HepG2 (cell line): ENCODE measurements around the gene ZNF608. TPM values are rescaled to one million over a fixed set of nuclear protein-coding genes. Genes with fewer than 3 reads are reported as not detected.

Source experiments
- ATAC-seq: fragments of 200-7000 bp; cut with Tn5 transposase; 3 replicates; pipeline ENCODE4 v1.9.1; 2020; ENCODE audit warnings: mild to moderate bottlenecking, moderate library complexity
- BruUV-seq: library from RNA; stranded (reverse); fragments of 400-500 nt; replicated peaks from 2 replicates; lab custom pipeline; 2021; lab: Mats Ljungman, UMichigan
- CTCF ChIA-PET: fragments of 300-600 bp; formaldehyde crosslinking; extraction: SDS; loops from one replicate; lab custom pipeline; 2021; ENCODE audit warnings: low total read pairs, inconsistent platforms, low intra/inter-chr PET ratio; lab: Yijun Ruan, JAX
- POLR2A ChIA-PET: fragments of 350-600 bp; sonication (Branson Sonifier 250); formaldehyde crosslinking; loops from one replicate; lab custom pipeline; 2020; ENCODE audit warnings: antibody characterized with exemption, inconsistent platforms; lab: Yijun Ruan, JAX
- DNase-seq: peaks from one replicate; pipeline ENCODE4 v3.0.0-alpha.2; 2015; ENCODE audit warnings: low spot score
- FAIRE-seq: peaks from 3 replicates; lab custom pipeline; 2011; peaks lifted over from hg19 to GRCh38; lab: Jason Lieb, UNC
- H2AFZ ChIP-seq: one replicate; pipeline ENCODE4 v1.6.1; 2011; ENCODE audit warnings: low read length, inconsistent platforms
- H3K27ac ChIP-seq: fragments of 300-600 bp; 3 replicates; pipeline ENCODE4 v1.8.0; 2011; ENCODE audit warnings: mixed run types, mild to moderate bottlenecking, mixed read lengths, low read length, inconsistent platforms; ENCODE audit not compliant: insufficient read depth; ENCODE audit errors: extremely low read length
- H3K27me3 ChIP-seq, 2 experiments: fragments of 200-600 bp in 1 of 2; 2 replicates in 1 of 2; 3 replicates in 1 of 2; pipeline versions ENCODE4 v1.6.0 to v1.8.0; 2011; ENCODE audit warnings: low read length in 2 of 2, mild to moderate bottlenecking in 2 of 2, moderate library complexity in 2 of 2, inconsistent platforms in 1 of 2; ENCODE audit not compliant: insufficient read depth in 2 of 2, control insufficient read depth in 1 of 2
- H3K36me3 ChIP-seq, 2 experiments: fragments of 200-600 bp in 1 of 2; replicated peaks in 1 of 2; 2 replicates in 1 of 2; 3 replicates in 1 of 2; pipeline versions ENCODE4 v1.5.1 to v1.8.0; 2011; ENCODE audit warnings: low read length in 2 of 2, inconsistent platforms in 1 of 2; ENCODE audit not compliant: insufficient read depth in 2 of 2, control insufficient read depth in 1 of 2
- H3K4me1 ChIP-seq: 2 replicates; pipeline ENCODE4 v1.5.1; 2012; ENCODE audit warnings: low read length, inconsistent platforms; ENCODE audit not compliant: insufficient read depth
- H3K4me2 ChIP-seq: 2 replicates; pipeline ENCODE4 v1.6.0; 2011; ENCODE audit warnings: low read depth, low read length, inconsistent platforms
- H3K4me3 ChIP-seq, 3 experiments: fragments of 200-600 bp in 1 of 3; sonication (generic), shearing (Covaris generic) in 1 of 3; replicated peaks in 1 of 3; 2 replicates each; pipeline ENCODE4 v1.5.1; 2011 to 2016; ENCODE audit warnings: low read length in 3 of 3, inconsistent platforms in 2 of 3, low read depth in 2 of 3, mild to moderate bottlenecking in 2 of 3, control low read depth in 1 of 3, mixed read lengths in 1 of 3; ENCODE audit not compliant: insufficient read depth in 1 of 3
- H3K79me2 ChIP-seq: one replicate; pipeline ENCODE4 v1.6.1; 2011; ENCODE audit warnings: low read length, inconsistent platforms; ENCODE audit not compliant: insufficient read depth
- H3K9ac ChIP-seq: 2 replicates; pipeline ENCODE4 v1.6.0; 2011; ENCODE audit warnings: mild to moderate bottlenecking, low read depth, low read length, inconsistent platforms; ENCODE audit not compliant: insufficient read depth
- H3K9me3 ChIP-seq: 2 replicates; pipeline ENCODE4 v1.5.1; 2012; ENCODE audit warnings: mild to moderate bottlenecking, low read length
- H4K20me1 ChIP-seq: 2 replicates; pipeline ENCODE4 v1.6.0; 2011; ENCODE audit warnings: inconsistent platforms, mild to moderate bottlenecking, low read length, moderate library complexity; ENCODE audit not compliant: insufficient read depth
- ARNTL ChIP-seq: sonication (generic); formaldehyde crosslinking; IDR thresholded peaks from 2 replicates; pipeline ENCODE4 v1.4.0; 2020; ENCODE audit warnings: mild to moderate bottlenecking, missing genetic modification reagents
- DNMT1 ChIP-seq: sonication (generic); formaldehyde crosslinking; IDR thresholded peaks from 2 replicates; pipeline ENCODE4 v1.5.1; 2020; ENCODE audit warnings: mild to moderate bottlenecking, missing genetic modification reagents
- EEA1 ChIP-seq: sonication (generic); formaldehyde crosslinking; IDR thresholded peaks from 2 replicates; pipeline ENCODE4 v1.5.1; 2020; ENCODE audit warnings: mild to moderate bottlenecking, missing genetic modification reagents, borderline replicate concordance
- ELF4 ChIP-seq: sonication (generic); formaldehyde crosslinking; IDR thresholded peaks from 2 replicates; pipeline ENCODE4 v1.5.0; 2020; ENCODE audit warnings: missing genetic modification reagents, mild to moderate bottlenecking, moderate library complexity, borderline replicate concordance
- EZH2 ChIP-seq: conservative IDR thresholded peaks from 2 replicates; pipeline ENCODE4 v1.6.1; 2012; ENCODE audit warnings: mild to moderate bottlenecking, low read depth, low read length, moderate library complexity
- FOSL2 ChIP-seq: sonication (generic); formaldehyde crosslinking; IDR thresholded peaks from 2 replicates; pipeline ENCODE4 v1.4.0; 2020; ENCODE audit warnings: missing genetic modification reagents
- FOXC1 ChIP-seq: sonication (generic); formaldehyde crosslinking; IDR thresholded peaks from 2 replicates; pipeline ENCODE4 v1.8.0; 2022; ENCODE audit warnings: mild to moderate bottlenecking, missing genetic modification reagents, borderline replicate concordance
- GABPA ChIP-seq, 2 experiments: IDR thresholded peaks; 2 replicates each; pipeline ENCODE4 v1.6.1; 2011 to 2016; ENCODE audit warnings: low read depth in 2 of 2, low read length in 1 of 2, missing biosample characterization in 1 of 2, missing genetic modification characterization in 1 of 2
- GTF2F1 ChIP-seq: fragments of 150-350 bp; IDR thresholded peaks from 2 replicates; pipeline ENCODE4 v1.6.1; 2014; ENCODE audit warnings: low read length
- LCORL ChIP-seq, 2 experiments: fragments of 450-650 bp in 1 of 2; sonication (generic) in 1 of 2; formaldehyde crosslinking in 1 of 2; IDR thresholded peaks; 2 replicates each; pipeline versions ENCODE4 v1.5.0 to v1.6.1; 2017 to 2020; ENCODE audit warnings: antibody characterized with exemption in 1 of 2, missing genetic modification reagents in 1 of 2
- MYC ChIP-seq: sonication (generic); formaldehyde crosslinking; IDR thresholded peaks from 2 replicates; pipeline ENCODE4 v1.9.0; 2021; ENCODE audit warnings: missing genetic modification reagents, borderline replicate concordance
- SETDB1 ChIP-seq: sonication (generic); formaldehyde crosslinking; IDR thresholded peaks from 2 replicates; pipeline ENCODE4 v1.5.1; 2020; ENCODE audit warnings: missing genetic modification reagents, mild to moderate bottlenecking, borderline replicate concordance
- SIX4 ChIP-seq: sonication (generic); formaldehyde crosslinking; IDR thresholded peaks from 2 replicates; pipeline ENCODE4 v1.4.0; 2020; ENCODE audit warnings: missing genetic modification reagents
- SMYD3 ChIP-seq: sonication (generic); formaldehyde crosslinking; IDR thresholded peaks from 2 replicates; pipeline ENCODE4 v1.8.1; 2023; ENCODE audit warnings: mild to moderate bottlenecking, missing genetic modification reagents
- SNAPC2 ChIP-seq: sonication (generic); formaldehyde crosslinking; IDR thresholded peaks from 2 replicates; pipeline ENCODE4 v1.8.1; 2022; ENCODE audit warnings: mild to moderate bottlenecking, missing genetic modification reagents
- ZFP90 ChIP-seq: sonication (generic); formaldehyde crosslinking; IDR thresholded peaks from 2 replicates; pipeline ENCODE4 v1.8.0; 2022; ENCODE audit warnings: missing genetic modification reagents, mild to moderate bottlenecking, inconsistent platforms, borderline replicate concordance
- ZNF616 ChIP-seq: sonication (generic); formaldehyde crosslinking; IDR thresholded peaks from 2 replicates; pipeline ENCODE4 v1.5.0; 2020; ENCODE audit warnings: low read depth, mild to moderate bottlenecking, missing genetic modification reagents
- ZNF775 ChIP-seq: sonication (generic); formaldehyde crosslinking; IDR thresholded peaks from 2 replicates; pipeline ENCODE4 v1.4.0; 2020; ENCODE audit warnings: missing genetic modification reagents, mild to moderate bottlenecking, moderate library complexity, borderline replicate concordance
- WGBS: methylation state at CpG from one replicate; pipeline ENCODE4 v1.1.6; 2017; ENCODE audit warnings: low lambda C conversion rate; 5-methylcytosine and 5-hydroxymethylcytosine counted together
- in situ Hi-C: cut with HindIII; loops from 2 replicates; pipeline ENCODE4 v1.10.0; 2017; ENCODE audit warnings: low pct_unique_long_range_greater_than_20kb; ENCODE audit not compliant: extremely low pct_ligation_motif_present
- intact Hi-C: fragments of 100-400 bp; cut with micrococcal nuclease; formaldehyde crosslinking; loops from one replicate; pipeline ENCODE4 v1.10.0; 2022; ENCODE audit not compliant: unreplicated experiment
- polyA plus RNA-seq, 8 experiments: library from polyadenylated mRNA; depleted of rRNA in 3 of 8; stranded (reverse) in 7 of 8; unstranded in 1 of 8; fragments of >200 nt; fragmentation: Illumina TruSeq in 4 of 8; extraction: Trizol in 4 of 8; gene quantifications; 2 replicates each; pipeline versions ENCODE4 v1.2.1 to v1.2.3, GENCODE V29; 2011 to 2016; ENCODE audit warnings: low read depth in 4 of 8, missing spikeins in 1 of 8, mixed read lengths in 1 of 8; ENCODE audit not compliant: insufficient read depth in 1 of 8
- total RNA-seq, 5 experiments: library from RNA; depleted of rRNA; stranded (reverse); fragments of >200 nt; fragmentation: Illumina TruSeq; extraction: Trizol; gene quantifications; 2 replicates each; pipeline ENCODE4 v1.2.3, GENCODE V29; 2016; ENCODE audit warnings: low read depth in 1 of 5
- TF ChIP-seq, protein P1 (sequence below): IDR thresholded peaks from 2 replicates; pipeline ENCODE4 v1.6.1; 2018; ENCODE audit warnings: missing genetic modification reagents
- TF ChIP-seq, protein P2 (sequence below): conservative IDR thresholded peaks from 2 replicates; pipeline ENCODE4 v1.6.1; 2018; ENCODE audit warnings: missing genetic modification reagents

ZNF608 gene
- total and polyA plus RNA-seq, 2 of the 13 experiments (the other 11 are each of a cell fraction or from before 2014, with no cell fraction given): 0.66 to 0.91 TPM

DNA sequence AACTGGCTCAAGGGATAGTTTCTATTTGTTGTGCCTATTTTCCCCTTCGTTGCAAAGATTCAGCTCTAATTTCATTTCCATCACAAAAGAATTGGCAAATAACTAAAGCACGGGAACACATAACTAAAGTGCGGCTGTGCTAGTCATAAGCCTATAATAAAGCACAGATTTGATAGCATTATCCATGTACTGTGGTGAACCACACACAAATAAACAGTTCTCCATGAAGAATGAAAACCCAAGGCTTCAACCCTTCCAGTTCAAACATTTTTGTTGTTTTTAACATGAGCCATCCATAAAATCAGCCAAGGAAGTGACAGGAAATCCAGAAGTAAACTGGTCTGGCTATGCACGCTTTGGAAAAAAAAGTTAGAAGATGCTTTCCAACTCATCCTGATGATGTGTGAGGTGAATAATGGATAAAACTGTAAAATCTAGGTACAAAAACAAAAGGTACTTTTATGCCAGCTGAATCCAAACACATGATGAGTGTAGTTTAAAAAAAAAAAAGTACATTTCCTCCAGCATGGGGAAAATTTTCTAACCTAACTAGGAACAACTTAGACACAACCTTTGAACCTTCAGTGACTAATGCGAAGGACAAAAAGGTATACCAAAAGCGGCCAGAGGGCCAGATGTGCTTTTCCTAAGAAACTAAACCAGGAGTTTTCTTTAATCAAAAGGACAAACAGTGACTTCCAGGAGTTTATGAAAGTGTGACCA, 10.2 kb downstream of the ZNF608 start (continued):
- TF ChIP-seq, protein P1, sequence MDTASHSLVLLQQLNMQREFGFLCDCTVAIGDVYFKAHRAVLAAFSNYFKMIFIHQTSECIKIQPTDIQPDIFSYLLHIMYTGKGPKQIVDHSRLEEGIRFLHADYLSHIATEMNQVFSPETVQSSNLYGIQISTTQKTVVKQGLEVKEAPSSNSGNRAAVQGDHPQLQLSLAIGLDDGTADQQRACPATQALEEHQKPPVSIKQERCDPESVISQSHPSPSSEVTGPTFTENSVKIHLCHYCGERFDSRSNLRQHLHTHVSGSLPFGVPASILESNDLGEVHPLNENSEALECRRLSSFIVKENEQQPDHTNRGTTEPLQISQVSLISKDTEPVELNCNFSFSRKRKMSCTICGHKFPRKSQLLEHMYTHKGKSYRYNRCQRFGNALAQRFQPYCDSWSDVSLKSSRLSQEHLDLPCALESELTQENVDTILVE (CRISPR knock-in tag): no peak
- no peak for TF ChIP-seq ARNTL (CRISPR knock-in tag)
- TF ChIP-seq LCORL (IDR thresholded peaks at IDR 0.05): no peak
- TF ChIP-seq LCORL (CRISPR knock-in tag; IDR thresholded peaks at IDR 0.05): no peak
- TF ChIP-seq FOSL2 (CRISPR knock-in tag): no peak
- no peak for TF ChIP-seq DNMT1 (CRISPR knock-in tag)
- TF ChIP-seq GTF2F1: no peak
- TF ChIP-seq GABPA (IDR thresholded peaks at IDR 0.05; ENCODE audit: low read depth, low read length): no peak
- no peak for TF ChIP-seq GABPA (CRISPR knock-in tag; IDR thresholded peaks at IDR 0.05; ENCODE audit: low read depth)

DNA sequence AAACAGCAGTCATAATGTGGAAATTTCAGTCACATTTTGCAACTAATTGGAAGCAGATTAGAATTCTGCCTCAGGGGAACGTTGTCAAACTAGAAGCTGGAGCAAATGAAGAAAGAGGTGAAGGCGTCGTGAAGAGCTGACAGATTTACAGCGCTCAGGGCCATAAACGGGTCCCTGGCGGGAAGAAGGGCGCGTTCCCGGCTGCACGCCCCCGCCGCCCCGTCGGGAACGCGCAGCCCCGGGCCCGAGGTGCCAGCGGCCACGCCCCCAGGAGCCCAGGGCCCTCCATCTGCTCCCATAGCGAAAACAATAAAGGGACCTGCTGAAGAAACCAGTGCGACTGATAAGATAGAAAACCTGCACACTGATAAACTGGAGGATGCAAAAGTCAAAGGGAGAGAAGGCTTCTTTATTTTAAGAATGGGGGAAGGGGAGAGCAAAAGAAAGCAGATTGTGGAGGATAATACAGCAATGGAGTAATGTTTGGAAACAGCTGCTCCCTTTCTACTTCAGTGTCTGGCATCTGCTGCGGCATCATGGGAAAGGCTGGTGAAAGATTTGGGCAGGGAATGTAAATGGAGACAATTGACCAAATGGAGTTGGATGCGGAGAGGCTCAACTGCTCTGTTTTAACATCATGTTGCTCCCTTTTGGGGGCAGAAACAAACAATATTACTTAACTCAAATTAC, 11.1 kb downstream of the ZNF608 start:
- no peak for ATAC-seq
- Histone ChIP-seq H3K9ac (no peak overlapping the region), H3K4me1 (peaks cover 41% of the 10 kb centered on the region), H3K4me3 (no peak overlapping the region), H2AFZ (no peak overlapping the region), H4K20me1 (no peaks in the 10 kb centered on the region), H3K9me3 (no peaks in the 10 kb centered on the region), H3K27ac (no peak overlapping the region), H3K4me2 (no peak overlapping the region), H3K79me2 (no peaks in the 10 kb centered on the region), H3K27me3 (no peaks in the 10 kb centered on the region), H3K36me3 (no peaks in the 10 kb centered on the region)
- in situ Hi-C loops (no loop called here), intact Hi-C loops (no loop called here)
- FAIRE-seq: no peak
- BruUV-seq: no TSS peak
- no peak for DNase-seq
- CTCF ChIA-PET: no interaction called here
- POLR2A ChIA-PET: no interaction called here
- WGBS: 80% methylated on average over 24 of the region's 24 CpGs
- TF ChIP-seq ZFP90 (no peak), ZNF616 (CRISPR knock-in tag) (no peak), SETDB1 (CRISPR knock-in tag) (no peak), FOXC1 (no peak), EZH2 (no peak), SMYD3 (CRISPR knock-in tag) (no peak), ELF4 (CRISPR knock-in tag) (no peak), SNAPC2 (CRISPR knock-in tag) (no peak), EEA1 (CRISPR knock-in tag) (no peak), ZNF775 (CRISPR knock-in tag) (no peak), MYC (no peak), SIX4 (CRISPR knock-in tag) (no peak)
- TF ChIP-seq, protein P2, sequence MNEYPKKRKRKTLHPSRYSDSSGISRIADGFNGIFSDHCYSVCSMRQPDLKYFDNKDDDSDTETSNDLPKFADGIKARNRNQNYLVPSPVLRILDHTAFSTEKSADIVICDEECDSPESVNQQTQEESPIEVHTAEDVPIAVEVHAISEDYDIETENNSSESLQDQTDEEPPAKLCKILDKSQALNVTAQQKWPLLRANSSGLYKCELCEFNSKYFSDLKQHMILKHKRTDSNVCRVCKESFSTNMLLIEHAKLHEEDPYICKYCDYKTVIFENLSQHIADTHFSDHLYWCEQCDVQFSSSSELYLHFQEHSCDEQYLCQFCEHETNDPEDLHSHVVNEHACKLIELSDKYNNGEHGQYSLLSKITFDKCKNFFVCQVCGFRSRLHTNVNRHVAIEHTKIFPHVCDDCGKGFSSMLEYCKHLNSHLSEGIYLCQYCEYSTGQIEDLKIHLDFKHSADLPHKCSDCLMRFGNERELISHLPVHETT (CRISPR knock-in tag): no peak
